SJSA1 (cell line): ENCODE data around the gene PHF21B. TPM values are rescaled to one million over a fixed set of nuclear protein-coding genes. Genes with fewer than 3 reads are reported as not detected.
"Not testable (repeated sequence)": the region's sequence is repeated elsewhere in the genome, so short reads cannot be mapped to it uniquely, and the experiment has no call there.

ENCODE experiments used
- DNase-seq, 2 experiments: peaks; one replicate each; pipeline ENCODE4 v3.0.0-alpha.2; 2015 to 2020; ENCODE audit warnings: low spot score in 2 of 2, low read depth in 1 of 2
- H3K27ac ChIP-seq: fragments of 250-450 bp; sonication (Bioruptor Pico); 2 replicates; pipeline ENCODE4 v1.5.1; 2020; ENCODE audit warnings: mild to moderate bottlenecking, moderate library complexity
- H3K27me3 ChIP-seq: fragments of 250-450 bp; sonication (Bioruptor Pico); replicated peaks from 2 replicates; pipeline ENCODE4 v1.5.1; 2020; ENCODE audit warnings: mild to moderate bottlenecking, moderate library complexity
- H3K36me3 ChIP-seq: fragments of 250-450 bp; sonication (Bioruptor Pico); 2 replicates; pipeline ENCODE4 v1.5.1; 2020; ENCODE audit warnings: mild to moderate bottlenecking
- H3K4me1 ChIP-seq: fragments of 250-450 bp; sonication (Bioruptor Pico); replicated peaks from 2 replicates; pipeline ENCODE4 v1.6.1; 2021; ENCODE audit warnings: mild to moderate bottlenecking
- H3K4me3 ChIP-seq: fragments of 250-450 bp; sonication (Bioruptor Pico); 2 replicates; pipeline ENCODE4 v1.5.1; 2020; ENCODE audit warnings: mild to moderate bottlenecking
- H3K9me3 ChIP-seq: fragments of 250-450 bp; sonication (Bioruptor Pico); replicated peaks from 2 replicates; pipeline ENCODE4 v1.5.1; 2020; ENCODE audit warnings: mild to moderate bottlenecking
- total RNA-seq: library from RNA; depleted of rRNA; stranded (reverse); fragments of >200 nt; shearing (Covaris generic); gene quantifications from 2 replicates; pipeline ENCODE4 v1.2.3, GENCODE V29; 2014

PHF21B gene
- total RNA-seq, 1 experiment from 2014 or later = 1.3 TPM

DNA sequence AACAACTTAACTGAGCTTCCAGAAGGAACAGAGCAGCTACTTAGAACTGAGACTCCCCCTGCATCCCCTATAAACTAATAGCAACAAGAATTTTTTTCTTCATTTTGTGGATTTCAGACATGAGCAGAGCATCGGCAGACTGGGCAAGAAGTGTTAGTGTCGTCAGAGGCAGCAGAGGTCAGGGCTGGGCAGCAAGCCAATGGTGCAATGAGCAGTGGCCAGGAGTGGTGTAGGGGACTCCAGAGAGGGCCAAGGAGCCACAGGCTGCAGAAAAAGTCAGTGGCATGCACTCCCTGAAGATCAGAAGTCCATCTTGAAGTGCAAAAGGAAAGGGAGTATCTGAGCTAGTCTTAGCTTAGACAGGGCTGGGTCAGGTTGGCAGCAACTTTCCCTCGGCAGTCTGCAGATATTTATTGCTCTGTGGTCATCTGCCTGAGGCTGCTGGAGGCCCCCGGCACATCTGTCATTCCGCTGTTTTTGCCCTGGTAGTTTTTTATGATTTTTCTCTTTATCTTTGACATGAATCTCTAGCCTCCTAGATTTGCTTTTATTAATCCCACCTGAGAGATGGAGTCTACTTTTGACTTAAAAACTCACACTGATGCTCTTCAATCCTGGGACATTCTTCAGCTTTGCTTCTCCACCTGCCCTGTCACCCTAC is 105.2 kb downstream of the PHF21B start:
- H3K27me3 ChIP-seq, H3K4me1 ChIP-seq, H3K36me3 ChIP-seq, H3K27ac ChIP-seq, DNase-seq, H3K4me3 ChIP-seq: not testable (repeated sequence)
- H3K9me3 ChIP-seq = peaks cover 12% of the 10 kb centered on the region

DNA sequence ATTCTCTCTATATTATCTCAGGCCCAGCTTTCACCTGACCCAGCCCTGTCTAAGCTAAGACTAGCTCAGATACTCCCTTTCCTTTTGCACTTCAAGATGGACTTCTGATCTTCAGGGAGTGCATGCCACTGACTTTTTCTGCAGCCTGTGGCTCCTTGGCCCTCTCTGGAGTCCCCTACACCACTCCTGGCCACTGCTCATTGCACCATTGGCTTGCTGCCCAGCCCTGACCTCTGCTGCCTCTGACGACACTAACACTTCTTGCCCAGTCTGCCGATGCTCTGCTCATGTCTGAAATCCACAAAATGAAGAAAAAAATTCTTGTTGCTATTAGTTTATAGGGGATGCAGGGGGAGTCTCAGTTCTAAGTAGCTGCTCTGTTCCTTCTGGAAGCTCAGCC is 106.6 kb downstream of the PHF21B start:
- peaks cover 12% of the 10 kb centered on the region for H3K9me3 ChIP-seq
- not testable (repeated sequence) for H3K4me1 ChIP-seq, H3K27me3 ChIP-seq, H3K4me3 ChIP-seq, H3K36me3 ChIP-seq, DNase-seq, H3K27ac ChIP-seq

DNA sequence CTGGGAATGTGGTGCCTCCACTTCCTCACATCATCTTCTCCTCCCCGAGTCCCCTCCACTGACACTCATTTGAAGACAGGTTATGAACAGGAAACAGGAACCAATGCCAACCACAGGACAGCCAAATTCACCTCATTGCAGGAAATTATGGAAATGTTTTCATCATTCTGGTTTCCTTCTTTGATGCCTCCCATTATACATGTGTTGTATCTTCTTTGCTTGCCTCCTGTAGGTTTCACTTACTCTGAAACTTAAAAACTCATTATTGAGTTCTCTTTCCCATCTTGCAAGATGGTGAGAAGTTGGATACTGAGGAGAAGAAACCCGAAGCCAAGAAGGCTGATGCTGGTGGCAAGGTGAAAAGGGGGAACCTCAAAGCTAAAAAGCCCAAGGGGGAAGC is 108.5 kb downstream of the PHF21B start:
- no peak overlapping the region for H3K27ac ChIP-seq
- no peak for DNase-seq
- peaks cover 12% of the 10 kb centered on the region for H3K9me3 ChIP-seq
- H3K27me3 ChIP-seq = no peaks in the 10 kb centered on the region; the same call in 1 of the 2 replicates
- no peaks in the 10 kb centered on the region for H3K36me3 ChIP-seq
- no peak overlapping the region for H3K4me3 ChIP-seq
- H3K4me1 ChIP-seq = no peaks in the 10 kb centered on the region

DNA sequence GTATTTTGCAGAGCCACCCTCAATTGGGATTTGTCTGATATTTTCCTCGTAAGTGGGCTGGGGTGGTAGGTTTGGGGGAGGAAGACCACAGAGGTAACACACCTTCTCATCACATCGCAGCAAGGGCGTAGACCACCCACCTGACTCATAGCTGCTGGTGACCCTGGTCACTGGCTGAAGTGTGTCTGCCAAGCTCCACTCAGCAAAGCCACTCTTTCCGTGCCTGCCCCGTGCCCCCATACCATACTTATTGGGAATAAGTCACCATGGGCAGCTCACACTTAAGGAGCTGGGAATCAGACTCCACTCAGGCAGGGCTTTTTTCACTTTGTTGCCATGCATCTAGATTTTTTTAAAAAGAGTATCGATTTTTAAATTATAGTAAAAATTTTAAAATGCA is 111.6 kb downstream of the PHF21B start:
- Histone ChIP-seq H3K27ac (no peak overlapping the region), H3K27me3 (peaks cover 4% of the 10 kb centered on the region; the same call in 1 of the 2 replicates), H3K9me3 (peaks cover 12% of the 10 kb centered on the region), H3K4me3 (no peak overlapping the region), H3K4me1 (no peaks in the 10 kb centered on the region), H3K36me3 (no peaks in the 10 kb centered on the region)
- DNase-seq = peak in 1 of 2 experiments; percentile 35

DNA sequence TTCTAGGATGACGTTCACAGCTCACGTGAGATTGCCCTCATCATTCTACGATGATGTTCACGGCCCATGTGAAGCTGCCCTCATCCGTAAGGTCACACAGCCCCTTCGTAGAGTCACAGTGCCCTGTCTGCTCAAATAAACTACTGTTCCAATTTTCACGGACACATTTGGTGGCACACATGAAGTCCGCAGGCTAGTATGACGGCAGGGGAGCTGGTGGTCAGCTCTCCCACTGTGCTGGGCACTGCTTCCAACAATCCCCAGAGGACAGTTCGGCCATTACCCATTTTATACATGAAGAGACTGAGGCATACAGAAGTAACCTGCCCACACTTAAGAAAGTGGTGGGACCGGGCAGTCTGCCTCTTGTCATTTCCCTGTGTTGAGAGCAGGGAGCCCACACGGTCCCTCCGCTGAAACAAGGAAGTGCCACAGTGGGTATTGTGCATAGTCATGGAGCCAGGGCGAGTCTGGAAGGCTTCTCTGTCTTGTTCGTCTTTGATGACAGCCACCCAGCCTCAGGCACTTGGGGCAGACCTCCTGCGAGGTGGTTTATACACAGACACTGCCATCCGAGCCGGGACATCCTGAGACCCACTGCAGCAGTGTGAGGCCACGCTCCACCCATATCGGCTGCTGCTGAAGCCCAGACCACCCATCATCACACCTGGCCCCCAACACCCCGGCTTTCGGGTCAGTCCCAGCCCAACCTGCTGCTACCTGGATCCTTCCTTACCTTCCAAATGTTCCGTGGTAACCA is 114.3 kb downstream of the PHF21B start:
- H3K27ac ChIP-seq = no peak overlapping the region
- H3K36me3 ChIP-seq = no peaks in the 10 kb centered on the region
- no peak overlapping the region for H3K4me3 ChIP-seq
- DNase-seq = peak in 1 of 2 experiments; percentile 32
- peaks cover 4% of the 10 kb centered on the region; the same call in 1 of the 2 replicates for H3K27me3 ChIP-seq
- H3K4me1 ChIP-seq = no peaks in the 10 kb centered on the region
- H3K9me3 ChIP-seq = no peaks in the 10 kb centered on the region

DNA sequence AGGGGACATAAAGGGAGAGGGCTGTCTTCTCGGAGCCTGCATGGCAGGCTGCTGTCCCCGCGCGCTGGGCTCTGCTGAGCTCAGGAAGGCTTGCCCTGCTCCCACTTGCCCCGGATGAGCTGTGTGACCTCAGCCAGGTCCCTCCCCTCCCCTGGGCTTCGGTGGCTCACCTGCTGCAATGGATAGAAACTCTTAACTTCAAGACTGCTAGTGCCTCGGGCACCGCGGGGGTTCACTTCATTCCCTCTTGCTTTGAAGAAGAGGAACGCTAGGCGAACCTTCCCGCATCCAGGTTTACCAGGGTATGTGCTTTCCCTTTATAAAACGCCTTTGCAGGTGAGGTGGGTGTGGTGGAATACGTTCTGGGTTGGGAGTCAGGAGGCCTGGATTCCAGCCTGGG is 115.0 kb downstream of the PHF21B start:
- no peaks in the 10 kb centered on the region for H3K4me1 ChIP-seq
- H3K4me3 ChIP-seq = no peak overlapping the region
- H3K27me3 ChIP-seq = peaks cover 4% of the 10 kb centered on the region; the same call in 1 of the 2 replicates
- H3K9me3 ChIP-seq = no peaks in the 10 kb centered on the region
- no peak overlapping the region for H3K27ac ChIP-seq
- DNase-seq = peak in 1 of 2 experiments; percentile 44
- H3K36me3 ChIP-seq = no peaks in the 10 kb centered on the region

DNA sequence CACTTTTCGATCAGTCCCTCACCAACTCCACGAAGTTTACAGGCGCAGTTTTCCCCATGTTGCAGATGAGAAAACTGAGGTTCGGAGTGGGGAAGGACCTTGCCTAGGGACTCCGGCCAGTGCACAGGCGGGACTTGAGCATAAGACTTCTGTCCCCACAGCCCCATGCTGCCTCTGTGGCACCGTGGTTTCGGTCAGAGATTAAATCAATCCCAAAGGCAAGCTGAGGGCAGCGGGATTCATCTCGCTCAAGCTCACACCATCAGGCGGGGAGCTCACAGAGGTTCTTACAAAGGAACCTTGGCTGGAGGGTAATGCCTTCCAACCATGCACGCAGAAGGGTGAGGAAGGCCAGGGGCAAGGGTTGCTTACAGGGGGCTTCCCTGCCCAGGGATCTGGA is 115.5 kb downstream of the PHF21B start:
- Histone ChIP-seq H3K27me3 (peaks cover 4% of the 10 kb centered on the region; the same call in 1 of the 2 replicates), H3K9me3 (no peaks in the 10 kb centered on the region), H3K27ac (no peak overlapping the region), H3K4me1 (no peaks in the 10 kb centered on the region), H3K4me3 (no peak overlapping the region), H3K36me3 (no peaks in the 10 kb centered on the region)
- DNase-seq = peak in 1 of 2 experiments; percentile 34

DNA sequence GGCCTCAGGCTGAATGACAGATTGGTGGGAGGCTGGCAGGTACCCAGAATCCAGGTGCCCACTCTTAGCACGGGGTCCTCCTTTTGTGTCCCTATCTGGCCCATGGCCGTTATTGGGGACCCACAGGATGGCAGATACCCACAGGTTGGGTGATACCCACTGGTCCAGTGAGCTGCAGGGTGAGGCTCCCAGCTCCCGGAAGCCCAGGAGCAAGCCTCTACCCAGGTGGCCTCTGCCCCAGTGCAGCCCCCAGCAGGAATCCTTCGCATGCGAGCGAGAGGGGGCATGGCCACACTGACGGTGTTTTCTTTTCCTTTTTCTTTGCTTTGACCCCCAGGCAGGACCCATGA is 116.1 kb downstream of the PHF21B start:
- no peak overlapping the region for H3K27ac ChIP-seq
- H3K4me1 ChIP-seq = no peaks in the 10 kb centered on the region
- DNase-seq = peak in 1 of 2 experiments; percentile 34
- no peaks in the 10 kb centered on the region for H3K9me3 ChIP-seq
- no peak overlapping the region for H3K4me3 ChIP-seq
- peaks cover 4% of the 10 kb centered on the region; the same call in 1 of the 2 replicates for H3K27me3 ChIP-seq
- no peaks in the 10 kb centered on the region for H3K36me3 ChIP-seq

DNA sequence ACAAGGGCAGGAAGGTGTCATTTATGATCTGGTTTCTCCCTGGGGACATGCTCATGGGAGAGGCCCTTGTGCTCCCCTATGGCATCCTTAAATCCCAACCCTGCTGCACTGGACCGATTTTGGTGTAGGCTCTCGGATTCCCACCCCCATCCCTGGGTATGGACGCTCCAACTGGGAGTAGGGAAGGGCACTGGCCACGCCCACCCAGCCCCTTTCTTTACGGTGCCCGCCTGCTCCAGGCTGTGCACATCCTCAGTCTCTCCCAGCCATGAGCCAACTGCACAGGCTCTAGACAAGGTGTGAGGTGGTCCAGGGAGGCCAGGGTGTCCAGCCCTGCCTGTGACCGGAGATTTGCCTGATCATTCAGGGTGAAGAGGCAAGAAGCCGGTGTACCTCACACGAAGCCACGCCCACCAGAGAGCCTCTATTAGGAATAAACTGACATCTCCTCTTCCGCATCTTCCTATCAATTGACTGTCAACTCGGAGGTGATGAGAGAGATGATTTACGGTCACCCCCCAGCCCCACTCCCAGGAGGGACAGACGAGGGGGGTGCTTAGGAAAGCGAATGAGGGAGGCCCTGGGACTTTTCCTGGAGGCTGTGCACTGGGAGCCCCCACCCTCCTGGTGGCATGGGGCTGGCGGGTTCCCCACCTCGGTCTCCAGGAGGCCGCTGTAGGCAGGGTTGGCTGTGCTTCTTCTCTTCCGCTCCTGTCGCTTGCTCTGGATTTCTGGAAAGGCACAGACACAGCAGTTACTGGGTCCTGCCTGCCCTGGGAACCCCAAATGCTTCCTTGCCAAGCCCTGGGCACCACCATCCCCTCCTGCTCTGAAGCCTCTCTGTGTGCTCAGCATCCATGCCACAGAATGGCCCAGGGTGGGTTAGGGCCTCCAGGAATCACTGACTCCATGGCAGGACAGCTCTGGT is 116.7 kb downstream of the PHF21B start:
- H3K4me1 ChIP-seq = no peaks in the 10 kb centered on the region
- no peak overlapping the region for H3K27ac ChIP-seq
- DNase-seq = peak in 1 of 2 experiments; percentile 42
- H3K4me3 ChIP-seq = no peak overlapping the region
- no peaks in the 10 kb centered on the region for H3K9me3 ChIP-seq
- H3K27me3 ChIP-seq = peaks cover 4% of the 10 kb centered on the region; the same call in 1 of the 2 replicates
- no peaks in the 10 kb centered on the region for H3K36me3 ChIP-seq

DNA sequence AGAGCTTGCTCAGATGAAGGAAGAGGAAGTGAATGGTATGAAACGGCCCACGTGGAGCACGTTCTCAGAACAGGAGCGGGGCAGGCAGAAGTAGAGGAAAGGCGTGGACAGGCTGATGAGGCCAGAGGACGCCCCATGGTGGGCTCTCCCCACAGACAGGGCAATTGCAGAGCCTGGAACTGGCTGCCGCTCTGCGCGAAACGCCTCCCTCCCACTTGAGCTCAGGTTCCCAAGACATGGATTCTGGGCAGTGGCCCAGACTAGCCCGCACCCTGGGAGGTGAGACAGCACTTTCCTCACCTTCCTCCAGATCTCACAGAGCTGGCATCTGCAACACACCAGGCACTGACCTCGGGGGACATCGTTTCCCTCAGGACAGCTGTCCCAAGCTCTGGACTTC is 117.6 kb downstream of the PHF21B start:
- DNase-seq = peak in 1 of 2 experiments; percentile 37
- Histone ChIP-seq H3K27me3 (peaks cover 4% of the 10 kb centered on the region; the same call in 1 of the 2 replicates), H3K27ac (no peak overlapping the region), H3K9me3 (no peaks in the 10 kb centered on the region), H3K4me1 (no peaks in the 10 kb centered on the region), H3K36me3 (no peaks in the 10 kb centered on the region), H3K4me3 (no peak overlapping the region)

DNA sequence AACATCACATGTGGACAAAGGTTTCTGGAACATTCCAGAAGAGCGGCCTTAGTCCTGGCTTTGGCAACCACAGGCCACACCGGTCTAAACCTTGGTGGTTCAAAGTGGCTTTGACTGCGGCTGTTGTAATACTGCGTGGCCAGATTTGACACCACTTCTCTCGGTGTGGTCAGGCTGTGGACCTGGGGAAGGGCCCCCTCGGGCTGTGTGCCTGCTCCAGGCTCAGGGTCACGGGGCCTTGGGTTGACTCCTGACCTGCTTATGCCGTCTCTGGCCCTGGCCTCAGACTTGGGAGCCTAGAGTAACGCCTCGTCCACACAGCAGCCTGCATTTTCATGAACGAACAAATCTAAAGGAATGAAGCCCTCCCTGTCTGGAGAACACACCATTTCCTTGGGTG is 118.0 kb downstream of the PHF21B start:
- Histone ChIP-seq H3K27me3 (peaks cover 4% of the 10 kb centered on the region; the same call in 1 of the 2 replicates), H3K36me3 (no peaks in the 10 kb centered on the region), H3K4me3 (no peak overlapping the region), H3K27ac (no peak overlapping the region), H3K9me3 (no peaks in the 10 kb centered on the region), H3K4me1 (no peaks in the 10 kb centered on the region)
- DNase-seq = peak in 1 of 2 experiments; percentile 24

DNA sequence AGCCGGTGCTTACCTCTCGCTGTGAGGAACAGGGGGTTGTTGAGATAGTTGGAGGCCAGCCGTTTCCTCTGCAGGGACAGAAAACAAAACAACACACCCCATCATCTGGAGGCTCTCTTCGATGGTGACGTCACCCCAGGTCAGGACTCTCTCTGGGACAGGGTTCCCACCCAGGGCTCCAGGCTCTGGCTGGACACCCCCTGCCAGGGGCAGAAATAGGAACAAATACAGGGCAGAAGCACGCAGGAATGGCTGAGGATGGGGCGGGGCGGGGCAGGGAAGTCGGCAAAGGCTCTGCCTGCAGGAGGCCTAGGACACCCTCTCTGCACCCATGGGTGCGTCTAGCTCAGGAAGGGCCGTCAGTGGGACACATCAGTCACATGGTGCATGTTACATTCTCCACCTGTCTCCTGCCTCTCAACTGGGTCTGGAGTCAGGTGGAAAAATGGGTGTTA is 118.5 kb downstream of the PHF21B start:
- H3K9me3 ChIP-seq = no peaks in the 10 kb centered on the region
- no peaks in the 10 kb centered on the region for H3K4me1 ChIP-seq
- no peaks in the 10 kb centered on the region for H3K36me3 ChIP-seq
- H3K27ac ChIP-seq = no peak overlapping the region
- H3K4me3 ChIP-seq = no peak overlapping the region
- DNase-seq = no peak
- peaks cover 4% of the 10 kb centered on the region; the same call in 1 of the 2 replicates for H3K27me3 ChIP-seq
